Lung (tissue), 12 donors: ENCODE data around the gene ASPDH. TPM values are rescaled to one million over a fixed set of nuclear protein-coding genes. Genes with fewer than 3 reads are reported as not detected.

Source experiments
- ATAC-seq: fragments of 200-7000 bp; cut with Tn5 transposase; one replicate; pipeline ENCODE4 v1.9.1; 2020; ENCODE audit warnings: moderate number of reproducible peaks; ENCODE audit not compliant: insufficient read depth, low FRiP score
- DNase-seq, 3 donors: peaks; one replicate each; pipeline ENCODE4 v3.0.0-alpha.2; 2013 to 2017
- H3K27ac ChIP-seq, 2 donors: one replicate each; pipeline ENCODE4 v1.5.1; 2013; ENCODE audit warnings: mild to moderate bottlenecking in 2 of 2, moderate library complexity in 2 of 2, control low read depth in 1 of 2, inconsistent platforms in 1 of 2, low read depth in 1 of 2, low read length in 1 of 2
- H3K27me3 ChIP-seq, 3 donors: one replicate each; pipeline ENCODE4 v1.5.1; 2013; ENCODE audit warnings: low read length in 2 of 3; ENCODE audit not compliant: control insufficient read depth in 3 of 3, insufficient read depth in 3 of 3
- H3K36me3 ChIP-seq, 4 donors: one replicate each; pipeline ENCODE4 v1.5.1; 2013; ENCODE audit warnings: low read length in 4 of 4, mild to moderate bottlenecking in 1 of 4, moderate library complexity in 1 of 4; ENCODE audit not compliant: control insufficient read depth in 4 of 4, insufficient read depth in 4 of 4
- H3K4me1 ChIP-seq, 5 donors: one replicate each; pipeline ENCODE4 v1.5.1; 2013; ENCODE audit warnings: low read length in 5 of 5, mild to moderate bottlenecking in 2 of 5, moderate library complexity in 1 of 5; ENCODE audit not compliant: control insufficient read depth in 5 of 5, insufficient read depth in 5 of 5
- H3K4me3 ChIP-seq: one replicate; pipeline ENCODE4 v1.5.1; 2013; ENCODE audit warnings: mild to moderate bottlenecking, control low read depth, moderate library complexity
- H3K9ac ChIP-seq, 2 donors: one replicate each; pipeline ENCODE4 v1.5.1; 2013; ENCODE audit warnings: low read length in 2 of 2, control low read depth in 1 of 2; ENCODE audit not compliant: insufficient read depth in 1 of 2
- H3K9me3 ChIP-seq, 4 donors: one replicate each; pipeline ENCODE4 v1.5.1; 2013; ENCODE audit warnings: low read length in 3 of 4, mild to moderate bottlenecking in 1 of 4, moderate library complexity in 1 of 4; ENCODE audit not compliant: control insufficient read depth in 4 of 4, insufficient read depth in 3 of 4
- CTCF ChIP-seq: IDR thresholded peaks from 2 replicates; pipeline ENCODE4 v1.5.1; 2012; ENCODE audit warnings: mild to moderate bottlenecking; ENCODE audit errors: control extremely low read depth, extremely low read depth
- WGBS, 2 donors: extraction: QIAGEN DNeasy Blood & Tissue Kit; methylation state at CpG; one replicate each; pipeline ENCODE4 v1.1.7; 2013; 5-methylcytosine and 5-hydroxymethylcytosine counted together
- polyA plus RNA-seq, 2 donors: library from polyadenylated mRNA; stranded (reverse); fragments of 200-250 nt; gene quantifications; one replicate each; pipeline ENCODE4 v1.2.1, GENCODE V29; 2013
- total RNA-seq, 2 donors: library from RNA; depleted of rRNA in 1 of 2; stranded (reverse); fragments of >200 nt in 1 of 2; gene quantifications; one replicate each; pipeline ENCODE4 v1.2.1, GENCODE V29; 2014 to 2021
- donor health status: control.
- donor health status: control.
- donor health status: Bipolar disorder and iron deficiency.
- donor health status: healthy.
- donor health status: DM: yes; HTN: yes; CAD: no.

Gene ASPDH
- total and polyA plus RNA-seq, 4 donors, result not detected

- H3K9ac ChIP-seq, result no peak overlapping the region
- DNase-seq, result peak in 1 of 3 donors; percentile 23
- peaks cover 0 to 8% (median 0%) of the 10 kb centered on the region in 5 donors for H3K4me1 ChIP-seq
- ATAC-seq, result no peak
- whole genome bisulfite sequencing, 2 donors, result 74 to 76% methylated on average over 18 of the region's 18 CpGs
- H3K36me3 ChIP-seq, result peaks cover 0 to 12% (median under 1%) of the 10 kb centered on the region in 4 donors
- no peak overlapping the region for H3K4me3 ChIP-seq
- peaks cover 0 to 2% (median 0%) of the 10 kb centered on the region in 4 donors for H3K9me3 ChIP-seq
- no peak for TF ChIP-seq CTCF
- no peak overlapping the region for H3K27ac ChIP-seq
- H3K27me3 ChIP-seq, result peaks cover 0 to 19% (median 18%) of the 10 kb centered on the region in 3 donors
Measured at GRCh38 chr19:50486823-50487515, 26.7 kb downstream of the ASPDH start.

- 88% methylated on average over 10 of the region's 10 CpGs for WGBS, 2 donors
- TF ChIP-seq CTCF, result no peak
- Histone ChIP-seq H3K4me1 (no peaks in the 10 kb centered on the region), H3K9me3 (peaks cover 0 to under 1% (median 0%) of the 10 kb centered on the region in 4 donors), H3K4me3 (no peak overlapping the region), H3K36me3 (peaks cover 0 to 28% (median under 1%) of the 10 kb centered on the region in 4 donors), H3K27me3 (peaks cover 0 to 13% (median 10%) of the 10 kb centered on the region in 3 donors), H3K9ac (no peak overlapping the region), H3K27ac (no peak overlapping the region)
- no peak for ATAC-seq
- DNase-seq, result no peak
Measured at GRCh38 chr19:50485284-50485955, 28.3 kb downstream of the ASPDH start.

GRCh38 chr19:50482916-50483315 is 30.8 kb downstream of the ASPDH start:
- ATAC-seq, result no peak
- H3K27ac ChIP-seq, result no peak overlapping the region
- H3K4me1 ChIP-seq, result no peaks in the 10 kb centered on the region
- 89 to 93% methylated on average over 10 of the region's 10 CpGs for WGBS, 2 donors
- no peak overlapping the region for H3K9ac ChIP-seq
- no peak for DNase-seq
- H3K36me3 ChIP-seq, result peaks cover 0 to 44% (median 17%) of the 10 kb centered on the region in 4 donors
- no peak overlapping the region for H3K4me3 ChIP-seq
- no peaks in the 10 kb centered on the region for H3K9me3 ChIP-seq
- no peak for TF ChIP-seq CTCF
- peaks cover 0 to 6% (median 0%) of the 10 kb centered on the region in 3 donors for H3K27me3 ChIP-seq
